HCT116 (cell line): ENCODE results near the gene CHL1.

Source experiments
- CTCF ChIP-seq, 3 experiments: fragments of 200-600 bp in 1 of 3; sonication (generic) in 1 of 3; IDR thresholded peaks in 2 of 3; conservative IDR thresholded peaks in 1 of 3; 2 replicates each; pipeline ENCODE4 v1.5.1; 2012 to 2017; ENCODE audit warnings: low read depth in 2 of 3, low read length in 2 of 3, antibody characterized with exemption in 1 of 3, borderline replicate concordance in 1 of 3, control low read depth in 1 of 3, mild to moderate bottlenecking in 1 of 3, mixed read lengths in 1 of 3, mixed run types in 1 of 3, moderate library complexity in 1 of 3; ENCODE audit not compliant: insufficient read depth in 1 of 3
- EZH2phosphoT487 ChIP-seq: fragments of 200-600 bp; IDR thresholded peaks from 2 replicates; pipeline ENCODE4 v1.6.1; 2018; ENCODE audit warnings: antibody characterized with exemption, borderline replicate concordance
- POLR2A ChIP-seq: IDR thresholded peaks from 2 replicates; pipeline ENCODE4 v1.7.0; 2011; ENCODE audit warnings: borderline replicate concordance; ENCODE audit not compliant: insufficient read depth, insufficient read length; ENCODE audit errors: extremely low read depth
- POLR2AphosphoS5 ChIP-seq: IDR thresholded peaks from 2 replicates; pipeline ENCODE4 v1.6.1; 2011; ENCODE audit warnings: mild to moderate bottlenecking, low read depth, low read length, moderate library complexity
- REST ChIP-seq: IDR thresholded peaks from 2 replicates; pipeline ENCODE4 v1.6.1; 2012; ENCODE audit warnings: low read depth

GRCh38 chr3:377158-377561, 180.6 kb downstream of the CHL1 start:
- TF ChIP-seq EZH2phosphoT487: no peak
- TF ChIP-seq POLR2AphosphoS5: no peak
- no peak; a peak in 1 of 6 replicates for TF ChIP-seq CTCF (IDR thresholded peaks at IDR 0.05 in 2 of 3, conservative IDR thresholded peaks at IDR 0.05 in 1 of 3; ENCODE audit: borderline replicate concordance in 1 of 3, insufficient read depth in 1 of 3, low read depth in 2 of 3, low read length in 2 of 3)
- TF ChIP-seq POLR2A: no peak
- TF ChIP-seq REST: no peak
